ENCODE results near the gene GPC4.

Gene GPC4

GRCh38 chrX:133434197-133434820, 19.0 kb upstream of the GPC4 start:
- Histone ChIP-seq H2AFZ (ENCODE audit: low read depth, low read length, severe bottlenecking) (no peak overlapping the region), H3K4me2 (ENCODE audit: low read depth, low read length, poor library complexity, severe bottlenecking) (no peak overlapping the region), H3K9ac (ENCODE audit: low read length) (no peak overlapping the region), H3K9me2 (replicated peaks; ENCODE audit: insufficient read depth, low read length) (no peaks in the 10 kb centered on the region), H3K36me3 (ENCODE audit: low read length) (no peaks in the 10 kb centered on the region), H3K27ac (ENCODE audit: low read depth, low read length) (no peak overlapping the region), H4K20me1 (ENCODE audit: low read depth, low read length) (no peaks in the 10 kb centered on the region), H3K4me3 (ENCODE audit: insufficient read depth, low read length, poor library complexity, severe bottlenecking) (no peak overlapping the region), H3F3A (ENCODE audit: insufficient read depth) (no peaks in the 10 kb centered on the region), H3K79me2 (ENCODE audit: insufficient read depth, low read length) (no peaks in the 10 kb centered on the region), H3K9me3 (ENCODE audit: insufficient read depth, low read length) (no peaks in the 10 kb centered on the region), H3K27me3 (ENCODE audit: low read length) (no peaks in the 10 kb centered on the region)
- no peak for TF ChIP-seq EZH2phosphoT487 (conservative IDR thresholded peaks at IDR 0.05; ENCODE audit: low read length)
- TF ChIP-seq, protein P1, sequence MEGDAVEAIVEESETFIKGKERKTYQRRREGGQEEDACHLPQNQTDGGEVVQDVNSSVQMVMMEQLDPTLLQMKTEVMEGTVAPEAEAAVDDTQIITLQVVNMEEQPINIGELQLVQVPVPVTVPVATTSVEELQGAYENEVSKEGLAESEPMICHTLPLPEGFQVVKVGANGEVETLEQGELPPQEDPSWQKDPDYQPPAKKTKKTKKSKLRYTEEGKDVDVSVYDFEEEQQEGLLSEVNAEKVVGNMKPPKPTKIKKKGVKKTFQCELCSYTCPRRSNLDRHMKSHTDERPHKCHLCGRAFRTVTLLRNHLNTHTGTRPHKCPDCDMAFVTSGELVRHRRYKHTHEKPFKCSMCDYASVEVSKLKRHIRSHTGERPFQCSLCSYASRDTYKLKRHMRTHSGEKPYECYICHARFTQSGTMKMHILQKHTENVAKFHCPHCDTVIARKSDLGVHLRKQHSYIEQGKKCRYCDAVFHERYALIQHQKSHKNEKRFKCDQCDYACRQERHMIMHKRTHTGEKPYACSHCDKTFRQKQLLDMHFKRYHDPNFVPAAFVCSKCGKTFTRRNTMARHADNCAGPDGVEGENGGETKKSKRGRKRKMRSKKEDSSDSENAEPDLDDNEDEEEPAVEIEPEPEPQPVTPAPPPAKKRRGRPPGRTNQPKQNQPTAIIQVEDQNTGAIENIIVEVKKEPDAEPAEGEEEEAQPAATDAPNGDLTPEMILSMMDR (IDR thresholded peaks at IDR 0.05; ENCODE audit: insufficient read depth, low read length, poor library complexity, severe bottlenecking) = no peak

GRCh38 chrX:133419911-133420310, 4.6 kb upstream of the GPC4 start:
- H3K9ac ChIP-seq (ENCODE audit: low read length) = no peak overlapping the region
- H3K79me2 ChIP-seq (ENCODE audit: insufficient read depth, low read length) = no peaks in the 10 kb centered on the region
- H3K27me3 ChIP-seq (ENCODE audit: low read length) = no peaks in the 10 kb centered on the region
- no peaks in the 10 kb centered on the region for H4K20me1 ChIP-seq (ENCODE audit: low read depth, low read length)
- no peak overlapping the region for H2AFZ ChIP-seq (ENCODE audit: low read depth, low read length, severe bottlenecking)
- H3F3A ChIP-seq (ENCODE audit: insufficient read depth) = no peaks in the 10 kb centered on the region
- no peak overlapping the region for H3K27ac ChIP-seq (ENCODE audit: low read depth, low read length)
- H3K4me3 ChIP-seq (ENCODE audit: insufficient read depth, low read length, poor library complexity, severe bottlenecking) = no peak overlapping the region
- no peaks in the 10 kb centered on the region for H3K9me2 ChIP-seq (replicated peaks; ENCODE audit: insufficient read depth, low read length)
- no peaks in the 10 kb centered on the region for H3K9me3 ChIP-seq (ENCODE audit: insufficient read depth, low read length)
- H3K36me3 ChIP-seq (ENCODE audit: low read length) = no peaks in the 10 kb centered on the region
- TF ChIP-seq EZH2phosphoT487 (conservative IDR thresholded peaks at IDR 0.05; ENCODE audit: low read length) = no peak
- TF ChIP-seq, protein P1 (IDR thresholded peaks at IDR 0.05; ENCODE audit: insufficient read depth, low read length, poor library complexity, severe bottlenecking) = no peak
- no peak overlapping the region for H3K4me2 ChIP-seq (ENCODE audit: low read depth, low read length, poor library complexity, severe bottlenecking)

GRCh38 chrX:133418588-133418987, 3.3 kb upstream of the GPC4 start:
- H3F3A ChIP-seq (ENCODE audit: insufficient read depth) = no peaks in the 10 kb centered on the region
- no peaks in the 10 kb centered on the region for H3K9me2 ChIP-seq (replicated peaks; ENCODE audit: insufficient read depth, low read length)
- no peak overlapping the region for H2AFZ ChIP-seq (ENCODE audit: low read depth, low read length, severe bottlenecking)
- TF ChIP-seq, protein P1 (IDR thresholded peaks at IDR 0.05; ENCODE audit: insufficient read depth, low read length, poor library complexity, severe bottlenecking) = no peak
- no peak for TF ChIP-seq EZH2phosphoT487 (conservative IDR thresholded peaks at IDR 0.05; ENCODE audit: low read length)
- no peaks in the 10 kb centered on the region for H4K20me1 ChIP-seq (ENCODE audit: low read depth, low read length)
- H3K27me3 ChIP-seq (ENCODE audit: low read length) = no peaks in the 10 kb centered on the region
- H3K4me3 ChIP-seq (ENCODE audit: insufficient read depth, low read length, poor library complexity, severe bottlenecking) = no peak overlapping the region
- no peak overlapping the region for H3K4me2 ChIP-seq (ENCODE audit: low read depth, low read length, poor library complexity, severe bottlenecking)
- H3K36me3 ChIP-seq (ENCODE audit: low read length) = no peaks in the 10 kb centered on the region
- H3K9me3 ChIP-seq (ENCODE audit: insufficient read depth, low read length) = no peaks in the 10 kb centered on the region
- no peak overlapping the region for H3K9ac ChIP-seq (ENCODE audit: low read length)
- H3K27ac ChIP-seq (ENCODE audit: low read depth, low read length) = no peak overlapping the region
- no peaks in the 10 kb centered on the region for H3K79me2 ChIP-seq (ENCODE audit: insufficient read depth, low read length)

Measured in SU-DHL-6 (cell line).